Stomach smooth muscle (tissue), 2 donors: ENCODE results near the gene ADISSP.

ENCODE experiments used
- H3K27ac ChIP-seq: one replicate; pipeline ENCODE4 v1.7.0; 2013; ENCODE audit warnings: mild to moderate bottlenecking, low read length, inconsistent platforms
- H3K27me3 ChIP-seq, 2 donors: one replicate each; pipeline ENCODE4 v1.7.0; 2013; ENCODE audit warnings: low read length in 2 of 2; ENCODE audit not compliant: insufficient read depth in 2 of 2, control insufficient read depth in 1 of 2
- H3K36me3 ChIP-seq, 2 donors: one replicate each; pipeline ENCODE4 v1.7.0; 2013; ENCODE audit warnings: low read length in 2 of 2; ENCODE audit not compliant: control insufficient read depth in 2 of 2, insufficient read depth in 2 of 2
- H3K4me1 ChIP-seq: one replicate; pipeline ENCODE4 v1.7.0; 2013; ENCODE audit warnings: low read length; ENCODE audit not compliant: control insufficient read depth, insufficient read depth
- H3K4me3 ChIP-seq, 2 donors: one replicate each; pipeline ENCODE4 v1.7.0; 2013; ENCODE audit warnings: low read length in 2 of 2
- H3K9ac ChIP-seq, 2 donors: one replicate each; pipeline ENCODE4 v1.7.0; 2013; ENCODE audit warnings: low read length in 2 of 2, mild to moderate bottlenecking in 1 of 2
- H3K9me3 ChIP-seq, 2 donors: one replicate each; pipeline ENCODE4 v1.7.0; 2013; ENCODE audit warnings: low read length in 2 of 2; ENCODE audit not compliant: control insufficient read depth in 2 of 2
- donor health status: healthy.
- donor health status: Pancreatic carcinoma.

Gene ADISSP

GRCh38 chr20:3734111-3734843 lies 33.3 kb downstream of the ADISSP start:
- Histone ChIP-seq H3K4me1 (peaks cover 5% of the 10 kb centered on the region), H3K9ac (no peak overlapping the region), H3K27ac (no peak overlapping the region), H3K27me3 (peaks cover 11 to 22% of the 10 kb centered on the region in 2 donors), H3K4me3 (peak overlapping the region in 1 of 2 donors; percentile 64), H3K9me3 (no peaks in the 10 kb centered on the region), H3K36me3 (no peaks in the 10 kb centered on the region)

- H3K4me1 ChIP-seq: peaks cover 6% of the 10 kb centered on the region
- peak overlapping the region in 1 of 2 donors; percentile 37 for H3K9ac ChIP-seq
- peak overlapping the region; percentile 6 for H3K27ac ChIP-seq
- H3K4me3 ChIP-seq: peak overlapping the region; percentile 46 to 64
- no peaks in the 10 kb centered on the region for H3K9me3 ChIP-seq
- no peaks in the 10 kb centered on the region for H3K36me3 ChIP-seq
- H3K27me3 ChIP-seq: peaks cover 14 to 22% of the 10 kb centered on the region in 2 donors
These were observed 34.2 kb downstream of the ADISSP start for GRCh38 chr20:3733119-3733995.

- Histone ChIP-seq H3K9me3 (no peaks in the 10 kb centered on the region), H3K4me1 (peaks cover 10% of the 10 kb centered on the region), H3K4me3 (peak within 1 kb of the TSS; percentile 46 to 64), H3K36me3 (no peaks in the 10 kb centered on the region), H3K27ac (peak within 1 kb of the TSS; percentile 6), H3K9ac (peak within 1 kb of the TSS in 1 of 2 donors; percentile 37), H3K27me3 (peaks cover 19 to 22% of the 10 kb centered on the region in 2 donors)
These were observed 35.0 kb downstream of the ADISSP start, which contains the start of gene HSPA12B for GRCh38 chr20:3732327-3733118. TSS of gene HSPA12B (plus strand) at chr20:3732685. CDS start at chr20:3738675, 5,990 bp downstream.

- H3K27me3 ChIP-seq: peaks cover 22% of the 10 kb centered on the region in 2 donors
- peak overlapping the region in 1 of 2 donors; percentile 15 for H3K4me3 ChIP-seq
- no peaks in the 10 kb centered on the region for H3K36me3 ChIP-seq
- no peak overlapping the region for H3K27ac ChIP-seq
- no peak overlapping the region for H3K9ac ChIP-seq
- no peaks in the 10 kb centered on the region for H3K9me3 ChIP-seq
- peaks cover 10% of the 10 kb centered on the region for H3K4me1 ChIP-seq
These were observed 35.6 kb downstream of the ADISSP start for GRCh38 chr20:3731944-3732326.

GRCh38 chr20:3730803-3731672 lies 36.5 kb downstream of the ADISSP start:
- no peaks in the 10 kb centered on the region for H3K36me3 ChIP-seq
- no peak overlapping the region for H3K27ac ChIP-seq
- H3K9ac ChIP-seq: no peak overlapping the region
- H3K9me3 ChIP-seq: no peaks in the 10 kb centered on the region
- H3K4me1 ChIP-seq: peaks cover 10% of the 10 kb centered on the region
- H3K27me3 ChIP-seq: peaks cover 22% of the 10 kb centered on the region in 2 donors
- no peak overlapping the region for H3K4me3 ChIP-seq

- peaks cover 10% of the 10 kb centered on the region for H3K4me1 ChIP-seq
- H3K9me3 ChIP-seq: no peaks in the 10 kb centered on the region
- no peak overlapping the region for H3K9ac ChIP-seq
- H3K36me3 ChIP-seq: no peaks in the 10 kb centered on the region
- peaks cover 22 to 24% of the 10 kb centered on the region in 2 donors for H3K27me3 ChIP-seq
- H3K4me3 ChIP-seq: no peak overlapping the region
- H3K27ac ChIP-seq: no peak overlapping the region
These were observed 37.6 kb downstream of the ADISSP start for GRCh38 chr20:3729811-3730540.

DNA sequence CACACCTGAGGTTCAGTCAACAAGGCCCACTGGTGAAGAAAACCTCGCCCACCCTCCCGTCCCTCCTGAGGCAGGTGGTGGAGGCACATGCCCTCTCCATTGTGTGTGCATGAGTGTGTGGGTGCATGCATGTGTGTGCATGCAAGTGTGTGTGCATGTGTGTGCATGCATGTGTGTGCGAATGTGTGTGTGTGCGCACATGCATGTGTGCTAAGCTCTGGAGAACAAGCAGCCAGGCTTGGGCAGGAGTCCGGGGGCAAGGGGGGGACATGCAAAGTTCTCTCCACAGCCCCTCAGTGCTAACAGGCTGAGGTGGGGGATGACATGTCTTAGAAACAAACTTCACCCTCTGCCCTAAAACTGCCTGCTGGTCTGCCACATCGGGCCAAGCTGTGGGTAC lies 38.2 kb downstream of the ADISSP start:
- peaks cover 8% of the 10 kb centered on the region for H3K4me1 ChIP-seq

DNA sequence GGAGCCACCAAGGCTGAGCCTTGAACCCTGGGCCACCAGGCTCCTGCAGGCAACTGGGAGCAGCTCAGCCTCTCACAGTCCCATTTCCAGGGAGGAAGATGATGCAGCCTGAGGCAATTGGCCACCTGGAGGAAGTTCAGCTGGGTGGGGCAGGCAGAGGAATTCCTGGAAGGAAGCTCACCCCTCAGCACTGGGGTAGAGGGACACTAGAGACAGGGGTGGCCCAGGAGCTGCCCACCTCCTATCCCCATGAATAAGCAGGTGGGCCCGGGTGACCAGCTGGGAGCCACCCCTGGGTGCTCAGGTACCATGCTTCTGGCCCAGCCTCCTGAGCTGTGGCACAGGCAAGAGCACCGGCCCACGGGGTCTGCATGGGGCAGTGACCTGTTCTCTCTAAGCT lies 38.7 kb downstream of the ADISSP start:
- Histone ChIP-seq H3K27ac (no peak overlapping the region), H3K4me3 (no peak overlapping the region), H3K9me3 (no peaks in the 10 kb centered on the region), H3K4me1 (peaks cover 5% of the 10 kb centered on the region), H3K36me3 (no peaks in the 10 kb centered on the region), H3K27me3 (peaks cover 22 to 24% of the 10 kb centered on the region in 2 donors), H3K9ac (no peak overlapping the region)

More for the DNA sequence above, 38.2 kb downstream of the ADISSP start:
- Histone ChIP-seq H3K36me3 (no peaks in the 10 kb centered on the region), H3K4me3 (no peak overlapping the region), H3K27me3 (peaks cover 22 to 24% of the 10 kb centered on the region in 2 donors), H3K27ac (no peak overlapping the region), H3K9ac (no peak overlapping the region), H3K9me3 (no peaks in the 10 kb centered on the region)

DNA sequence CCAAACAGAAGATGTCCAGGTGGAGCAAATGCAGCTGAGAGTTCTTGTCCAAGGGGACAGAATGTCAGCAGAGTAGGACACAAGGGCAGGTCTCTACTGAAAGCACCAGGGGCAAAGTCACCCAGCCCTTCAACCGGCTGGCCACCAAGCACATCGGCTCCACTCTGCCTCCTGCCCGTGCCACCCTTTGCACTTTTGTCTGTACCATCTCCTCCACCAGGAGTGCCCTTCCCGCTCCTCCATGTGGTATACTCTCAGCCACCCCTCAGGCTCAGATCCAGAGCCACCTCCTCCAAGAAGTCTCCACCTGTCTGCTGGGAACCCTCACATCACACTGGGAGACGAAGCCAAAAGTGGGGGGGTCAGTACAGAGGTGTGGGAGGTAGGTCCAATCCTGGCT lies 39.2 kb downstream of the ADISSP start:
- H3K9ac ChIP-seq: no peak overlapping the region
- H3K4me1 ChIP-seq: peaks cover 5% of the 10 kb centered on the region
- no peak overlapping the region for H3K27ac ChIP-seq
- H3K27me3 ChIP-seq: peaks cover 20 to 22% of the 10 kb centered on the region in 2 donors
- no peaks in the 10 kb centered on the region for H3K36me3 ChIP-seq
- H3K4me3 ChIP-seq: no peak overlapping the region
- no peaks in the 10 kb centered on the region for H3K9me3 ChIP-seq
